Cardiac fibroblast (primary cell): ENCODE data around the gene PDK2.

ENCODE experiments used
- DNase-seq, 2 donors: peaks; one replicate each; pipeline versions ENCODE4 v3.0.0 to v3.0.0-alpha.2; 2010; ENCODE audit warnings: low read depth in 2 of 2
- H3K4me3 ChIP-seq, 2 donors: replicated peaks in 1 of 2; 1 replicate in 1 of 2; 2 replicates in 1 of 2; pipeline ENCODE4 v1.5.1; 2011; ENCODE audit warnings: low read depth in 2 of 2, low read length in 2 of 2, mild to moderate bottlenecking in 2 of 2, moderate library complexity in 1 of 2
- TF ChIP-seq, protein P1 (sequence below): IDR thresholded peaks from one replicate; pipeline ENCODE4 v1.5.1; 2011; ENCODE audit warnings: low read depth, mild to moderate bottlenecking, low read length, inconsistent platforms

The PDK2 gene

DNA sequence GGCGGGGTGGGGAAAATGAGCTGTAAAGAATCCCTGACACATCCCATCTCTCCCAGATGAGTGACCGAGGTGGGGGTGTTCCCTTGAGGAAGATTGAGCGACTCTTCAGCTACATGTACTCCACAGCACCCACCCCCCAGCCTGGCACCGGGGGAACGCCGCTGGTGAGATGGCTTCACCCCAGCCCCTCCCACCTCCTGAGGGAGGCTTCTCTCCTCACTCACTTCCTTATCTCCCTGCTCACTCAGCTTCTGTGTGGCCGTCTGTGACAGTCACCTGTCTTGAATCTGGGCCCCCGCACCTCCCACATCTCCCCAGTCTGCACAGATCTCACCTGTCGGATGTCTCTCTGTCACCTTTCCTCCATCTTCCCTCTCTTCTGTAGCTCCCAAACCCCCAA lies 13.4 kb downstream of the PDK2 start:
- TF ChIP-seq, protein P1, sequence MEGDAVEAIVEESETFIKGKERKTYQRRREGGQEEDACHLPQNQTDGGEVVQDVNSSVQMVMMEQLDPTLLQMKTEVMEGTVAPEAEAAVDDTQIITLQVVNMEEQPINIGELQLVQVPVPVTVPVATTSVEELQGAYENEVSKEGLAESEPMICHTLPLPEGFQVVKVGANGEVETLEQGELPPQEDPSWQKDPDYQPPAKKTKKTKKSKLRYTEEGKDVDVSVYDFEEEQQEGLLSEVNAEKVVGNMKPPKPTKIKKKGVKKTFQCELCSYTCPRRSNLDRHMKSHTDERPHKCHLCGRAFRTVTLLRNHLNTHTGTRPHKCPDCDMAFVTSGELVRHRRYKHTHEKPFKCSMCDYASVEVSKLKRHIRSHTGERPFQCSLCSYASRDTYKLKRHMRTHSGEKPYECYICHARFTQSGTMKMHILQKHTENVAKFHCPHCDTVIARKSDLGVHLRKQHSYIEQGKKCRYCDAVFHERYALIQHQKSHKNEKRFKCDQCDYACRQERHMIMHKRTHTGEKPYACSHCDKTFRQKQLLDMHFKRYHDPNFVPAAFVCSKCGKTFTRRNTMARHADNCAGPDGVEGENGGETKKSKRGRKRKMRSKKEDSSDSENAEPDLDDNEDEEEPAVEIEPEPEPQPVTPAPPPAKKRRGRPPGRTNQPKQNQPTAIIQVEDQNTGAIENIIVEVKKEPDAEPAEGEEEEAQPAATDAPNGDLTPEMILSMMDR = no peak
- H3K4me3 ChIP-seq = no peak overlapping the region
- DNase-seq = no peak

DNA sequence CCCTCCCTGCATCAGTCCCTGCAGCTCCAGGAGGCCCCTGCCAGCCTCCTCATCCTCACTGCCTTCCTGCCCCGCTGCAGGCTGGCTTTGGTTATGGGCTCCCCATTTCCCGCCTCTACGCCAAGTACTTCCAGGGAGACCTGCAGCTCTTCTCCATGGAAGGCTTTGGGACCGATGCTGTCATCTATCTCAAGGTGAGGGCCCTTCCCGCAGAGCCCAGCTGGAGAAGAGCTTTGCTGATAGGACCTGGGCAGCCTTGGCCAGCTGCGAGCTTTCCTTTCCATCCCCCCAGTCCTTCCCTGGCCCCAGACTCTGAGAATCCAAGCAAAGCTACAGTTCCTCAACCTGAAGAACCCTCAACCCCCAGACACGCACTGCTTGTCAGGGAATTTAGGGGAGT lies 14.1 kb downstream of the PDK2 start:
- no peak overlapping the region for H3K4me3 ChIP-seq
- TF ChIP-seq, protein P1 = no peak
- DNase-seq = no peak

DNA sequence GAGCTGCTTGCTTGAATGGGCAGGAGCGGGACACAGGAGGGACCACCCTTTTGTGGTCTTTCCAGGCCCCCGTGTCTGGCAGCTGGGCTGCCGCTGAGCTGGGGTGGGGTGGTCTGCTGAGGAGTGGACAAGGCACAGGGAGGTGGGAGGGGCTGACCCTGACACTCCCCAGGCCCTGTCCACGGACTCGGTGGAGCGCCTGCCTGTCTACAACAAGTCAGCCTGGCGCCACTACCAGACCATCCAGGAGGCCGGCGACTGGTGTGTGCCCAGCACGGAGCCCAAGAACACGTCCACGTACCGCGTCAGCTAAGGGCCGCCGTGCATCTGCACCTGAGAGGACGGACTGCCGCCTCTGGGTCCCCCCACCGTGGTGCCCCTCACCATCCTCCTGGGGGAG lies 14.6 kb downstream of the PDK2 start:
- no peak for DNase-seq
- no peak overlapping the region for H3K4me3 ChIP-seq
- TF ChIP-seq, protein P1 = no peak

DNA sequence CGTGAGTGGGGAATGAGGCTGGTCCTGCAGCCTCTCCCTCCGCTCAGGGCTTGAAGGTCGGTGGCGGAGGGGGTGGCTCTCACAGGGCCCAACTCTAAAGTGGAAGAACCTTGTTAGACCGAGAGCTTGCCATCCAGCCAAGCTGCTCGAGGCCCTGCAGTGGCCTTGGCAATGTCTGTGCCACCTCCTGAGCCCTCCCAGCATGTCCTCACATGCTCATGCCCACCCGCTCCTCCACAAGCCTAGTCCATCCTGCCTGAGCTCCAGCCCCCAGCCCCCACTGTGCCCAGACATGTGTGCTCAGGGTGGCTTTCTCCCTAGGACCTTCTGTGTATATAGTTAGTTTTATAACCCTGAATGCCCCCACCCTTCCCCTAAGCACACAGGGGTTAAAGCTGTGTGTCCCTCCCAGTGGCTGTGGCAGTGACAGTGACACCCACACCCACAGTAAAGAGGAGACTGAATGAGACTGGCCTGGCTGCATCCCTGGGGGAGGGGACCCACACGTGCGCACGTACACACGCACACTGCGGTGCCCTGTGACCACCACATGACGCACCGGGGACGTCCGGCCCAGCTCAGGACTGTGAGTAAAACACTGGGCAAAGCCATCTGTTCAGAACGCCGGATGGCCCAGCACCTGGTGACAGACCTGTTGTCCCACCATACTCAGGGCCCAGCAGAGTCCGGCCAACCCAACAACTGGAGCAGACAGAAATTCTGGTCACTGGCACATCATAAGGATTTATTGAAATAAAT lies 15.6 kb downstream of the PDK2 start:
- peak in 1 of 2 donors; percentile 51 for DNase-seq
- TF ChIP-seq, protein P1 = no peak
- no peak overlapping the region for H3K4me3 ChIP-seq

DNA sequence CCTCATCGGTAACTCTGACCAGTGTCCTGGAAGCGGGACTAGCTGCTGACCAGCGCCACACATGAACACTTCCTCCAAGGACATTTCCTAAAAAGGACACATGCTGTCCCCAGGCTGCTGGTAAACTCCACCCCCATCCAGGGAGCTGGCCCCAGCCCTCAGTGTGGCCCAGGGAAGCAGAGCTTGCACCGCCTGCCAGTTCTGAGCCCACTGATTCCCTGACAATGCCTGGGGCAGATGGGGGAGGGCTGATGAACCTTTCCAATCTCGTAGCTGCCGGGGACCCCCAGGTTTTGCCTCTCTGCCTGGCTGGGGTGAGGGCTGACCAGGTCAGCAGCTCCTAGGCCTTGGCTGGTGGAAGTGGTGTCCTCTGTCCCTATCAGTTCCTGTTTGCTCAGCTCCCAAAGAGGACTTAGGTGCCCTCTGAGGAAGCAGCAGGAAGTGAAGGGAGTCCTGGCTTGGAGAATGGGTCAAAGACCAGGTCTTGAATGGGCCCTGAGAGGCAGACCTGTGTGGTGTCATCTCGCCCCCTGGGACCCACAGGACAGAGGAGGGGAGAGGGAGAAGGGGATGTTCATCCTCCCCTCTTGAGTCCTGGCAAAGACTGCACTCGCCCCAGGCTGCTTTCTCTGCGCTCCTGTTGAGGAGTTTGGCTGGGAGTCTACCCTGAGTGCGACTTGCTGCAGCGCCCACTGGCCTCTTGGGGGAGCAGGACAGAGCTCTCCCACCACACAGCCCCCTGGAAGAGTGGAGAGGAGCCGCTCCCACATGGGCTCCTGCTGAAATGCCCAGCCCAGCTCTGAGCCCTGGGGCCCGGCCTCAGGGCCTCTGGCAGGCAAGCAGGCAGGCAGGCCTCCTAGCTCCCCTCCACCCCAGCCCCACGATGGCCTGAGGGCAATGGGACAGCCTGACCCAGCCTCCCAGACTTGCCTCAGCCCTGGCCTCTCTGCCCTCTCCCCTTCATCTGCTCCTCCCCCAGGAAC lies 16.8 kb downstream of the PDK2 start:
- H3K4me3 ChIP-seq = no peak overlapping the region
- no peak for DNase-seq
- TF ChIP-seq, protein P1 = no peak

DNA sequence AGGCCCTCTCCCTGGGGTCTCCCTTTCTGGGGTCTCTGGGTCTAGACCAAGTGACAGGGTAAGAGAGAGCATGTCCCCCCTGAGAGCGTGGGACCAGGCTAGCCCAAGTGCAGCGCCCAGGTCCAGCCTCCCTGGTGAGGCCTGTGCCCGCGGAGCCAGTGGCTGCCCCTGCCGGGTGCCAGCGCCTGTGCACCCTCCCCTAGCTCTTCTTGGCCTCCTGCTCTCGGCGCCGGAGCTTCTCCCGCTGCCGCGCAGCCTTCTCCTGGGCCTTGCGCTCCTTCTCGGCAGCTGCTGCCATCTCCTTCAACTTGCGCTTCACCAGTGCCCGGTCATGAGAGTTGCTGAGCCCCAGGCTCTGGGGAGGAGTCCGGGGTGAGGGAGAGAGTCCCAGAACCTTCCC lies 17.5 kb downstream of the PDK2 start:
- DNase-seq = no peak
- no peak overlapping the region for H3K4me3 ChIP-seq
- TF ChIP-seq, protein P1 = no peak
